ENCODE results near the gene GCFC2.

GRCh38 chr2:75657798-75658197 is 52.9 kb downstream of the GCFC2 start:
- TF ChIP-seq CTCF (IDR thresholded peaks at IDR 0.05; ENCODE audit: low read depth, low read length) (no peak), EZH2phosphoT487 (IDR thresholded peaks at IDR 0.05; ENCODE audit: low read depth) (no peak)

All from OCI-LY3 (cell line).